ENCODE measurements around the gene ABLIM1.

- TF ChIP-seq, protein P1, sequence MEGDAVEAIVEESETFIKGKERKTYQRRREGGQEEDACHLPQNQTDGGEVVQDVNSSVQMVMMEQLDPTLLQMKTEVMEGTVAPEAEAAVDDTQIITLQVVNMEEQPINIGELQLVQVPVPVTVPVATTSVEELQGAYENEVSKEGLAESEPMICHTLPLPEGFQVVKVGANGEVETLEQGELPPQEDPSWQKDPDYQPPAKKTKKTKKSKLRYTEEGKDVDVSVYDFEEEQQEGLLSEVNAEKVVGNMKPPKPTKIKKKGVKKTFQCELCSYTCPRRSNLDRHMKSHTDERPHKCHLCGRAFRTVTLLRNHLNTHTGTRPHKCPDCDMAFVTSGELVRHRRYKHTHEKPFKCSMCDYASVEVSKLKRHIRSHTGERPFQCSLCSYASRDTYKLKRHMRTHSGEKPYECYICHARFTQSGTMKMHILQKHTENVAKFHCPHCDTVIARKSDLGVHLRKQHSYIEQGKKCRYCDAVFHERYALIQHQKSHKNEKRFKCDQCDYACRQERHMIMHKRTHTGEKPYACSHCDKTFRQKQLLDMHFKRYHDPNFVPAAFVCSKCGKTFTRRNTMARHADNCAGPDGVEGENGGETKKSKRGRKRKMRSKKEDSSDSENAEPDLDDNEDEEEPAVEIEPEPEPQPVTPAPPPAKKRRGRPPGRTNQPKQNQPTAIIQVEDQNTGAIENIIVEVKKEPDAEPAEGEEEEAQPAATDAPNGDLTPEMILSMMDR (IDR thresholded peaks at IDR 0.05): no peak
- TF ChIP-seq POLR2A (IDR thresholded peaks at IDR 0.05) (no peak), EP300 (IDR thresholded peaks at IDR 0.05) (no peak)
Measured at GRCh38 chr10:114508376-114508775, 149.7 kb downstream of the ABLIM1 start.
